Osteoblast (primary cell): Measurements from ENCODE around the gene SLC22A12. TPM values are rescaled to one million over a fixed set of nuclear protein-coding genes. Genes with fewer than 3 reads are reported as not detected.

Source experiments
- DNase-seq: peaks from one replicate; pipeline ENCODE4 v3.0.0; 2011; ENCODE audit warnings: low spot score, mixed read lengths; ENCODE audit not compliant: insufficient read length; ENCODE audit errors: missing footprints
- H2AFZ ChIP-seq: 2 replicates; pipeline ENCODE4 v1.6.0; 2011; ENCODE audit warnings: mild to moderate bottlenecking, low read length
- H3K27ac ChIP-seq: 2 replicates; pipeline ENCODE4 v1.5.1; 2011; ENCODE audit warnings: mild to moderate bottlenecking, low read depth, low read length, moderate library complexity
- H3K27me3 ChIP-seq: 2 replicates; pipeline ENCODE4 v1.6.0; 2012; ENCODE audit warnings: mild to moderate bottlenecking, control low read depth, inconsistent platforms, low read length, moderate library complexity; ENCODE audit not compliant: insufficient read depth
- H3K36me3 ChIP-seq: 2 replicates; pipeline ENCODE4 v1.5.1; 2011; ENCODE audit warnings: mild to moderate bottlenecking, low read length, control low read depth, moderate library complexity; ENCODE audit not compliant: insufficient read depth
- H3K4me1 ChIP-seq: 2 replicates; pipeline ENCODE4 v1.5.1; 2011; ENCODE audit warnings: mild to moderate bottlenecking, low read length, control low read depth, moderate library complexity; ENCODE audit not compliant: insufficient read depth
- H3K4me2 ChIP-seq: 2 replicates; pipeline ENCODE4 v1.6.0; 2011; ENCODE audit warnings: mild to moderate bottlenecking, low read length; ENCODE audit not compliant: insufficient read depth
- H3K4me3 ChIP-seq: fragments of 200-600 bp; sonication (generic); 3 replicates; pipeline ENCODE4 v1.5.1; 2012; ENCODE audit warnings: mild to moderate bottlenecking, low read length, inconsistent platforms; ENCODE audit not compliant: insufficient read depth
- H3K79me2 ChIP-seq: 2 replicates; pipeline ENCODE4 v1.6.0; 2012; ENCODE audit warnings: mild to moderate bottlenecking, low read length, control low read depth, inconsistent platforms; ENCODE audit not compliant: insufficient read depth
- H3K9me3 ChIP-seq: 2 replicates; pipeline ENCODE4 v1.5.1; 2011; ENCODE audit warnings: low read depth, low read length, control low read depth
- H4K20me1 ChIP-seq: 2 replicates; pipeline ENCODE4 v1.6.0; 2012; ENCODE audit warnings: mild to moderate bottlenecking, low read length, control low read depth; ENCODE audit not compliant: insufficient read depth
- CTCF ChIP-seq: IDR thresholded peaks from 2 replicates; pipeline ENCODE4 v1.5.1; 2011; ENCODE audit warnings: mild to moderate bottlenecking, low read depth, low read length, moderate library complexity; ENCODE audit errors: extremely low read depth
- total RNA-seq: library from RNA; depleted of rRNA; stranded (reverse); fragments of >200 nt; gene quantifications from 2 replicates; pipeline ENCODE4 v1.2.3, GENCODE V29; 2012

SLC22A12 gene
- total RNA-seq, 1 donor, result not detected

DNA sequence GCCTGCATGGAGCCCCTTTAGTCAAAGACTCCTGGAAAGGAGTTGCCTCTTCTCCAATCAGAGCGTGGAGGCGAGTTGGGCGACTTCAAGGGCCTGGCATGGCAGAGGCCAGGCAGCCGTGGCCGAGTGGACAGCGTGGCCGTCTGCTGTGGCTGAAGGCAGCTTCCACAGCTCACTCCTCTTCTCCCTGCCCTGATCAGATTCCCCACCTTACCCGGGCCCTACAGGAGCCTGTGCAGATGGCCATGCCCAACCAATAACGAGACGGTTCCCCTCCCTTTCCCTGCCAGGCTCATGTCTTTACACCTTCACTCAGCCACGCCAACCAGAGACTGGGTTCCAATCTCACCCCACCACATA is 20.0 kb upstream of the SLC22A12 start:
- no peaks in the 10 kb centered on the region for H3K36me3 ChIP-seq
- H2AFZ ChIP-seq, result no peak overlapping the region
- no peak overlapping the region for H3K4me3 ChIP-seq
- no peak for TF ChIP-seq CTCF
- H3K27me3 ChIP-seq, result peaks cover 33% of the 10 kb centered on the region
- no peak for DNase-seq
- H3K4me1 ChIP-seq, result no peaks in the 10 kb centered on the region
- no peaks in the 10 kb centered on the region for H3K79me2 ChIP-seq
- H3K27ac ChIP-seq, result no peak overlapping the region
- no peaks in the 10 kb centered on the region for H3K9me3 ChIP-seq
- no peaks in the 10 kb centered on the region for H4K20me1 ChIP-seq
- no peak overlapping the region for H3K4me2 ChIP-seq

- H4K20me1 ChIP-seq, result no peaks in the 10 kb centered on the region
- H3K36me3 ChIP-seq, result no peaks in the 10 kb centered on the region
- H3K79me2 ChIP-seq, result no peaks in the 10 kb centered on the region
- TF ChIP-seq CTCF, result no peak
- H3K4me3 ChIP-seq, result no peak overlapping the region
- peaks cover 33% of the 10 kb centered on the region for H3K27me3 ChIP-seq
- DNase-seq, result peak; percentile 68
- no peak overlapping the region for H2AFZ ChIP-seq
- H3K9me3 ChIP-seq, result no peaks in the 10 kb centered on the region
- H3K4me1 ChIP-seq, result no peaks in the 10 kb centered on the region
- H3K4me2 ChIP-seq, result no peak overlapping the region
- H3K27ac ChIP-seq, result no peak overlapping the region
Measured at GRCh38 chr11:64571410-64572091, 19.5 kb upstream of the SLC22A12 start.

GRCh38 chr11:64572143-64572542 is 18.9 kb upstream of the SLC22A12 start:
- no peaks in the 10 kb centered on the region for H3K9me3 ChIP-seq
- no peak for DNase-seq
- TF ChIP-seq CTCF, result no peak
- no peak overlapping the region for H3K4me2 ChIP-seq
- no peaks in the 10 kb centered on the region for H4K20me1 ChIP-seq
- no peaks in the 10 kb centered on the region for H3K36me3 ChIP-seq
- no peaks in the 10 kb centered on the region for H3K79me2 ChIP-seq
- peaks cover 33% of the 10 kb centered on the region for H3K27me3 ChIP-seq
- no peaks in the 10 kb centered on the region for H3K4me1 ChIP-seq
- H3K27ac ChIP-seq, result no peak overlapping the region
- no peak overlapping the region for H3K4me3 ChIP-seq
- H2AFZ ChIP-seq, result no peak overlapping the region

GRCh38 chr11:64577202-64577601 is 13.8 kb upstream of the SLC22A12 start:
- Histone ChIP-seq H4K20me1 (no peaks in the 10 kb centered on the region), H3K27me3 (peaks cover 41% of the 10 kb centered on the region), H3K4me2 (no peak overlapping the region), H3K4me3 (no peak overlapping the region), H3K4me1 (peaks cover 4% of the 10 kb centered on the region), H3K36me3 (no peaks in the 10 kb centered on the region), H3K79me2 (no peaks in the 10 kb centered on the region), H3K27ac (no peak overlapping the region), H2AFZ (no peak overlapping the region), H3K9me3 (no peaks in the 10 kb centered on the region)
- no peak for DNase-seq
- TF ChIP-seq CTCF, result no peak
